Fibroblast of lung (primary cell): Measurements from ENCODE around the gene ARMC10. TPM values are rescaled to one million over a fixed set of nuclear protein-coding genes. Genes with fewer than 3 reads are reported as not detected.
"Not testable (repeated sequence)": the region's sequence is repeated elsewhere in the genome, so short reads cannot be mapped to it uniquely, and the experiment has no call there.

Experiments used
- DNase-seq, 2 donors: peaks; one replicate each; pipeline versions ENCODE4 v3.0.0 to v3.0.0-alpha.2; 2010; ENCODE audit warnings: low read depth in 2 of 2
- H2AFZ ChIP-seq: 2 replicates; pipeline ENCODE4 v1.5.1; 2012; ENCODE audit warnings: low read length, control low read depth, inconsistent platforms
- H3K27ac ChIP-seq: 2 replicates; pipeline ENCODE4 v1.5.1; 2011; ENCODE audit warnings: low read length, control low read depth; ENCODE audit not compliant: insufficient read depth
- H3K27me3 ChIP-seq: 2 replicates; pipeline ENCODE4 v1.5.1; 2011; ENCODE audit warnings: mild to moderate bottlenecking, low read length; ENCODE audit not compliant: control insufficient read depth, insufficient read depth
- H3K36me3 ChIP-seq: 2 replicates; pipeline ENCODE4 v1.5.1; 2011; ENCODE audit warnings: low read length; ENCODE audit not compliant: control insufficient read depth, insufficient read depth
- H3K4me1 ChIP-seq: 2 replicates; pipeline ENCODE4 v1.5.1; 2011; ENCODE audit warnings: low read length; ENCODE audit not compliant: control insufficient read depth, insufficient read depth; ENCODE audit errors: extremely low read depth
- H3K4me2 ChIP-seq: 2 replicates; pipeline ENCODE4 v1.5.1; 2011; ENCODE audit warnings: low read length, control low read depth; ENCODE audit not compliant: insufficient read depth; ENCODE audit errors: extremely low read depth
- H3K4me3 ChIP-seq, 4 experiments: fragments of 200-600 bp in 1 of 4; sonication (generic) in 1 of 4; replicated peaks in 1 of 4; 2 replicates each; pipeline ENCODE4 v1.5.1; 2011 to 2016; ENCODE audit warnings: low read length in 4 of 4, low read depth in 3 of 4, mild to moderate bottlenecking in 3 of 4, control low read depth in 2 of 4, inconsistent platforms in 1 of 4, mixed read lengths in 1 of 4; ENCODE audit not compliant: insufficient read depth in 1 of 4; ENCODE audit errors: control extremely low read depth in 1 of 4
- H3K79me2 ChIP-seq: 2 replicates; pipeline ENCODE4 v1.5.1; 2012; ENCODE audit warnings: mild to moderate bottlenecking, low read length, inconsistent platforms; ENCODE audit not compliant: control insufficient read depth, insufficient read depth
- H3K9ac ChIP-seq: 2 replicates; pipeline ENCODE4 v1.5.1; 2011; ENCODE audit warnings: mild to moderate bottlenecking, low read length, control low read depth; ENCODE audit not compliant: insufficient read depth
- H3K9me3 ChIP-seq: 2 replicates; pipeline ENCODE4 v1.5.1; 2012; ENCODE audit warnings: low read depth, low read length; ENCODE audit not compliant: control insufficient read depth, insufficient read depth
- H4K20me1 ChIP-seq: 2 replicates; pipeline ENCODE4 v1.5.1; 2011; ENCODE audit warnings: low read length; ENCODE audit not compliant: control insufficient read depth, insufficient read depth; ENCODE audit errors: extremely low read depth
- EZH2 ChIP-seq: IDR thresholded peaks from 2 replicates; pipeline ENCODE4 v1.5.1; 2012; ENCODE audit warnings: low read length, control low read depth, mild to moderate bottlenecking; ENCODE audit errors: missing control alignments
- polyA plus RNA-seq, 2 donors: library from polyadenylated mRNA; depleted of rRNA in 1 of 2; stranded (reverse) in 1 of 2; unstranded in 1 of 2; fragments of >200 nt; gene quantifications; 2 replicates each; pipeline ENCODE4 v1.2.1, GENCODE V29; 2011 to 2012; ENCODE audit warnings: missing spikeins in 1 of 2
- total RNA-seq: library from RNA; depleted of rRNA; stranded (reverse); fragments of >200 nt; gene quantifications from 2 replicates; pipeline ENCODE4 v1.2.1, GENCODE V29; 2014
- TF ChIP-seq, protein P1 (sequence below), 2 donors: IDR thresholded peaks in 1 of 2; conservative IDR thresholded peaks in 1 of 2; 1 replicate in 1 of 2; 2 replicates in 1 of 2; pipeline ENCODE4 v1.5.1; 2011 to 2012; ENCODE audit warnings: low read length in 2 of 2, control low read depth in 1 of 2, inconsistent platforms in 1 of 2, low read depth in 1 of 2, mild to moderate bottlenecking in 1 of 2

Gene ARMC10
- total and polyA plus RNA-seq, 2 donors (not counting 1 experiment from before 2014, with no cell fraction given), result 31.8 to 50.5 TPM

GRCh38 chr7:103100348-103100747 lies 25.4 kb downstream of the ARMC10 start:
- Histone ChIP-seq H3K4me3 (no peak overlapping the region), H3K9me3 (no peaks in the 10 kb centered on the region), H3K79me2 (no peaks in the 10 kb centered on the region), H3K4me1 (no peaks in the 10 kb centered on the region), H3K27me3 (no peaks in the 10 kb centered on the region), H4K20me1 (no peaks in the 10 kb centered on the region), H3K4me2 (no peak overlapping the region), H3K36me3 (peaks cover 8% of the 10 kb centered on the region), H3K27ac (no peak overlapping the region), H3K9ac (no peak overlapping the region), H2AFZ (no peak overlapping the region)
- TF ChIP-seq, protein P1, sequence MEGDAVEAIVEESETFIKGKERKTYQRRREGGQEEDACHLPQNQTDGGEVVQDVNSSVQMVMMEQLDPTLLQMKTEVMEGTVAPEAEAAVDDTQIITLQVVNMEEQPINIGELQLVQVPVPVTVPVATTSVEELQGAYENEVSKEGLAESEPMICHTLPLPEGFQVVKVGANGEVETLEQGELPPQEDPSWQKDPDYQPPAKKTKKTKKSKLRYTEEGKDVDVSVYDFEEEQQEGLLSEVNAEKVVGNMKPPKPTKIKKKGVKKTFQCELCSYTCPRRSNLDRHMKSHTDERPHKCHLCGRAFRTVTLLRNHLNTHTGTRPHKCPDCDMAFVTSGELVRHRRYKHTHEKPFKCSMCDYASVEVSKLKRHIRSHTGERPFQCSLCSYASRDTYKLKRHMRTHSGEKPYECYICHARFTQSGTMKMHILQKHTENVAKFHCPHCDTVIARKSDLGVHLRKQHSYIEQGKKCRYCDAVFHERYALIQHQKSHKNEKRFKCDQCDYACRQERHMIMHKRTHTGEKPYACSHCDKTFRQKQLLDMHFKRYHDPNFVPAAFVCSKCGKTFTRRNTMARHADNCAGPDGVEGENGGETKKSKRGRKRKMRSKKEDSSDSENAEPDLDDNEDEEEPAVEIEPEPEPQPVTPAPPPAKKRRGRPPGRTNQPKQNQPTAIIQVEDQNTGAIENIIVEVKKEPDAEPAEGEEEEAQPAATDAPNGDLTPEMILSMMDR (conservative IDR thresholded peaks at IDR 0.05 in 1 of 2, IDR thresholded peaks at IDR 0.05 in 1 of 2; ENCODE audit: low read depth in 1 of 2, low read length in 2 of 2), result no peak
- no peak for TF ChIP-seq EZH2
- DNase-seq, result no peak

DNA sequence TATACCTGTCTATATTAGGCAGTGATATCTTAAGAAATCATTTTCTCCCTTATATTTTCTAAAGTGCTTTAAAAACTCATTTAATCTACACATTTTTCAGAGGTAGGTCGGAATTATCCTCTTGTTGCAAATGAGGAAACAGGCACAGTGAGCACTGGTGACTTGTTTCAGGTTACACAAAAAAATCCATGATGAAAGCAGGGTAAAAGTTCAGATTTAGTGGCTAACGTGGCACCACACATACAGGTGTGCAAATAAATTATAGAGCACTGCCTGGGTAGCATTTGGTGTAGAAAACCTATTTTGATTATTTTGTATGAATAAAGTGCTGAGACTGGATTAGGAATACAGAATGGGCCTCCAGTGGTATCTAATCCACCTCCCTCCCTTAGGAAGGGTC lies 26.6 kb downstream of the ARMC10 start:
- DNase-seq, result no peak
- Histone ChIP-seq H3K4me3 (no peak overlapping the region), H3K36me3 (peaks cover 8% of the 10 kb centered on the region), H3K9me3 (no peaks in the 10 kb centered on the region), H3K9ac (no peak overlapping the region), H4K20me1 (no peaks in the 10 kb centered on the region), H3K4me2 (no peak overlapping the region), H2AFZ (no peak overlapping the region), H3K27me3 (no peaks in the 10 kb centered on the region), H3K4me1 (no peaks in the 10 kb centered on the region), H3K79me2 (no peaks in the 10 kb centered on the region), H3K27ac (no peak overlapping the region)
- no peak for TF ChIP-seq EZH2
- TF ChIP-seq, protein P1 (conservative IDR thresholded peaks at IDR 0.05 in 1 of 2, IDR thresholded peaks at IDR 0.05 in 1 of 2; ENCODE audit: low read depth in 1 of 2, low read length in 2 of 2), result no peak

GRCh38 chr7:103106005-103106702 lies 31.2 kb downstream of the ARMC10 start:
- H2AFZ ChIP-seq, result no peak overlapping the region
- no peak for TF ChIP-seq EZH2
- TF ChIP-seq, protein P1 (conservative IDR thresholded peaks at IDR 0.05 in 1 of 2, IDR thresholded peaks at IDR 0.05 in 1 of 2; ENCODE audit: low read depth in 1 of 2, low read length in 2 of 2), result no peak
- no peaks in the 10 kb centered on the region for H3K27me3 ChIP-seq
- no peaks in the 10 kb centered on the region for H3K4me1 ChIP-seq
- peaks cover 8% of the 10 kb centered on the region for H3K36me3 ChIP-seq
- H3K9me3 ChIP-seq, result no peaks in the 10 kb centered on the region
- peak overlapping the region; percentile 25 for H3K4me2 ChIP-seq
- no peak overlapping the region for H3K27ac ChIP-seq
- DNase-seq, result peak; percentile 30 to 37
- H4K20me1 ChIP-seq, result no peaks in the 10 kb centered on the region
- H3K79me2 ChIP-seq, result no peaks in the 10 kb centered on the region
- H3K4me3 ChIP-seq, result no peak overlapping the region
- H3K9ac ChIP-seq, result no peak overlapping the region

DNA sequence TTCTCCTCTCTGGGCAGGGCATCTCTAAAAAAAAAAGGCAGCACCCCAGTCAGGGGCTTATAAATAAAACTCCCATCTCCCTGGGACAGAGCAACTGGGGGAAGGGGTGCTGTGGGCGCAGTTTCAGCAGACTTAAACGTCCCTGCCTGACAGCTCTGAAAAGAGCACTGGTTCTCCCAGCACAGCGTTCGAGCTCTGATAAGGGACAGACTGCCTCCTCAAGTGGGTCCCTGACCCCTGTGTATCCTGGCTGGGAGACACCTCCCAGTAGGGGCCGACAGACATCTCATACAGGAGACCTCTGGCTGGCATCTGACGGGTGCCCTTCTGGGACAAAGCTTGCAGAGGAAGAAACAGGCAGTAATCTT lies 31.7 kb downstream of the ARMC10 start:
- not testable (repeated sequence) for DNase-seq, H2AFZ ChIP-seq, H3K4me2 ChIP-seq

More for the DNA sequence above, 31.7 kb downstream of the ARMC10 start:
- not testable (repeated sequence) for H3K9me3 ChIP-seq, H4K20me1 ChIP-seq, H3K4me1 ChIP-seq, H3K79me2 ChIP-seq, H3K27ac ChIP-seq, H3K27me3 ChIP-seq, H3K36me3 ChIP-seq, H3K9ac ChIP-seq, H3K4me3 ChIP-seq
